ENCODE measurements around the gene USP37.
"Not testable (repeated sequence)": the region's sequence is repeated elsewhere in the genome, so short reads cannot be mapped to it uniquely, and the experiment has no call there.

Gene USP37

DNA sequence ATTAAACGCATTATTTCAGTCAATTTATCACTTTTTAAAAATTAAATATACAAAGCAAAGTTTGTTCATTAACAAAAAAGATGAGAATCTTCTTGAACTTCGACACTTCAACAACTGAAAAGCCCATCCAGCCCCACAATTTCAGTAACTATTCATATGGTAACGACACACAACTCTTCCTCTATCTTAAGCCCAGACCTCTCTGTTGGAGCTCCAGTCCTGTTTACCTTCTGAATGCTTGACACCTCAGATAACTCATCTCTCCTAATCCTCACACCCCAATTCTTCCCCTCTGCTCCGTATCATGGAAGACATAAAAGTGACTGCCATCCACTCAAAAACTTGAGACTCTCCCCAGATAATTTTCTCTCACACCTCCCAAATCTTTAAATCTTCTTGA, 12.6 kb downstream of the USP37 start:
- DNase-seq (ENCODE audit: low read depth in 3 of 3), result no peak

- not testable (repeated sequence) for DNase-seq (ENCODE audit: low read depth in 3 of 3)
Observed at GRCh38 chr2:218554225-218554624, 13.9 kb downstream of the USP37 start.

GRCh38 chr2:218547978-218548377, 20.2 kb downstream of the USP37 start:
- no peak for DNase-seq (ENCODE audit: low read depth in 3 of 3)

- DNase-seq (ENCODE audit: low read depth in 3 of 3), result no peak
Observed at GRCh38 chr2:218547511-218547910, 20.6 kb downstream of the USP37 start.

- DNase-seq (ENCODE audit: low read depth in 3 of 3), result no peak
Observed at GRCh38 chr2:218546012-218546411, 22.1 kb downstream of the USP37 start.

GRCh38 chr2:218540015-218540414, 28.1 kb downstream of the USP37 start:
- no peak for DNase-seq (ENCODE audit: low read depth in 3 of 3)

- DNase-seq (ENCODE audit: low read depth in 3 of 3), result no peak
Observed at GRCh38 chr2:218536804-218537494, 31.2 kb downstream of the USP37 start.

GRCh38 chr2:218529990-218530389, 38.2 kb downstream of the USP37 start:
- DNase-seq (ENCODE audit: low read depth in 3 of 3), result no peak

GRCh38 chr2:218528409-218528808, 39.7 kb downstream of the USP37 start:
- DNase-seq (ENCODE audit: low read depth in 3 of 3), result not testable (repeated sequence)

GRCh38 chr2:218523651-218524050, 44.5 kb downstream of the USP37 start:
- DNase-seq (ENCODE audit: low read depth in 3 of 3), result no peak

- DNase-seq (ENCODE audit: low read depth in 3 of 3), result no peak
Observed at GRCh38 chr2:218518876-218519275, 49.3 kb downstream of the USP37 start.

- DNase-seq (ENCODE audit: low read depth in 3 of 3), result no peak
Observed at GRCh38 chr2:218517434-218518206, 50.5 kb downstream of the USP37 start.

- no peak for DNase-seq (ENCODE audit: low read depth in 3 of 3)
Observed at GRCh38 chr2:218516614-218517013, 51.5 kb downstream of the USP37 start.

GRCh38 chr2:218513676-218514075, 54.5 kb downstream of the USP37 start:
- no peak for DNase-seq (ENCODE audit: low read depth in 3 of 3)

DNA sequence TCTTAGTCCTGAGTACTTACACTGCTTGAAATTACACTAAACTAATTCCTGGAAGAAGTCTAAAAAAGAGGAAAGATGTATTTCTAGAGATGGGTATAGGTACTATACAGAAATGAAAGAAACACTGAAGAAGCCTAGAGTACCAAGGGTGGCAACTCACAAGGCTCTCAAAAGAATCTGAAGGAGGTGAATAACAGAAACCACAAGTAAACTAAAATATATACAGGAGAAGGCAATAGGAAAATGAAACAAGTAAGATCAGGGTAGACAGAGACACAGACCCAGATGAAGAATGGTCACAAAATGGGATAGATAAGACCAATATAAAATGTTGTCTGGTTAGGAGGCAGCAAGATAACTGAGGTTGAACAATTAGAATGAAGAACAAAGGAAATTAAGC, 59.9 kb downstream of the USP37 start:
- no peak for DNase-seq (ENCODE audit: low read depth in 3 of 3)

DNA sequence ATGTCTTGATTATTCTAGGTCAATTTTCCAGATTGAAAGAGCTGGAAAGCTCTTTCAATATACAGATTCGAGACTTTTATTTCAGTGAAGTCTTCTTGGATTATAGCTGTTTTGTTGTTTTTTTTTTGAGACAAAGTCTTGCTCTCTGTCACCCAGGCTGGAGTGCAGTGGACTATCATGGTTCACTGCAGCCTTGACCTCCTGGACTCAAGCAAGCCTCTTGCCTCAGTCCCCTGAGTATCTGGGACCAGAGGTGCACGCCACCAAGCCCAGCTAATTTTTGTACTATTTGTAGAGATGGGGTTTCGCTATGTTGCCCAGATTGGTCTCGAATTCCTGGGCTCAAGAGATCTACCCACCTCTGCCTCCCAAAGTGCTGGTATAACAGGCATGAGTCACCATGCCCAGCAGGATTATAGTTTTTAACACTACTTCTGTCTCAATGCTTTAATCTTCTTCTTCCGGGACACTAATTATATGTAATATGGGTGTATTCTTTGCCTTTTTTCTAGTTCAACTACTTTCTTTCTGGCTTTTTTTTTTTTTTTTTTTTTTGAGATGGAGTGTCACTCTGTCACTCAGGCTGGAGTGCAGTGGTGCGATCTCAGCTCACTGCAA, 62.3 kb downstream of the USP37 start:
- no peak for DNase-seq (ENCODE audit: low read depth in 3 of 3)

- no peak for DNase-seq (ENCODE audit: low read depth in 3 of 3)
Observed at GRCh38 chr2:218501665-218502064, 66.5 kb downstream of the USP37 start.

- DNase-seq (ENCODE audit: low read depth in 3 of 3), result no peak
Observed at GRCh38 chr2:218500501-218501060, 67.6 kb downstream of the USP37 start.

GRCh38 chr2:218485986-218486667, 82.0 kb downstream of the USP37 start:
- DNase-seq (ENCODE audit: low read depth in 3 of 3), result no peak

DNA sequence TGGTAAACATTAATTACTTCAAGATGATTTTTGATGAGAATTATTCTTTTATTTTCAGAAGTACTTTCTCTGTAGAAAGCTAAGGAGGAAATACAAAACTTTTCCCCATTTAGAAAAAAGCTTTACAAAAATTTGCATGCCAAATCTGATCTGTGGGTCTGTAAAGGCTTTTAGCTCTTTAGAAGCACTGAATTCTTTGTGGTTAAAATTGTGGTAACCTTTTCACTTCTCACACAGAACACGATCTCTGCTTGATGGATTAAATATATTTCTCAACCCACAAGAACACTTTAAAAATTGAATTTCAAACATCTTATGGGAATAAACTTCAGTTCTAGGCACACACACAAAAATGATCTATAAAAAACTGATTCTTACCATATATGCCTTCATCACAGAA, 85.5 kb downstream of the USP37 start:
- DNase-seq (ENCODE audit: low read depth in 3 of 3), result no peak

GRCh38 chr2:218479595-218479994, 88.6 kb downstream of the USP37 start:
- no peak for DNase-seq (ENCODE audit: low read depth in 3 of 3)

GRCh38 chr2:218478544-218478943, 89.6 kb downstream of the USP37 start:
- no peak for DNase-seq (ENCODE audit: low read depth in 3 of 3)

All from stimulated activated CD4-positive, alpha-beta T cell treated with anti-CD3 and anti-CD28 coated beads, TNF-alpha, amount 100 ng/mL, for 4 hours (primary cell).